B cell (primary cell): ENCODE measurements around the gene RNASE13. TPM values are rescaled to one million over a fixed set of nuclear protein-coding genes. Genes with fewer than 3 reads are reported as not detected.

Experiments
- ATAC-seq: fragments of 200-7000 bp; cut with Tn5 transposase; one replicate; pipeline ENCODE4 v1.10.0; 2021; ENCODE audit warnings: low read depth, mild to moderate bottlenecking, moderate number of reproducible peaks, moderate library complexity
- CTCF ChIA-PET: fragments of 350-600 bp; sonication (Branson Sonifier 250); formaldehyde crosslinking; loops from one replicate; lab custom pipeline; 2021; ENCODE audit warnings: antibody characterized with exemption, inconsistent platforms; lab: Charles Lee
- POLR2A ChIA-PET: fragments of 350-600 bp; sonication (Branson Sonifier 250); formaldehyde crosslinking; loops from one replicate; lab custom pipeline; 2021; ENCODE audit warnings: antibody characterized with exemption; lab: Charles Lee
- DNase-seq: peaks from one replicate; pipeline ENCODE4 v3.0.0; 2013
- H2AFZ ChIP-seq: 2 replicates; pipeline ENCODE4 v1.6.1; 2012; ENCODE audit warnings: mild to moderate bottlenecking, low read depth, low read length; ENCODE audit not compliant: insufficient read depth, poor library complexity, severe bottlenecking
- H3K27ac ChIP-seq, 2 donors: 1 replicate in 1 of 2; 2 replicates in 1 of 2; pipeline ENCODE4 v1.5.1; 2012 to 2013; ENCODE audit warnings: low read length in 2 of 2, mild to moderate bottlenecking in 2 of 2, moderate library complexity in 1 of 2
- H3K27me3 ChIP-seq, 4 experiments: fragments of 200-600 bp in 1 of 4; sonication (generic) in 1 of 4; replicated peaks in 1 of 4; 1 replicate in 2 of 4; 2 replicates in 2 of 4; pipeline versions ENCODE4 v1.6.1 to v1.7.0; 2013 to 2016; ENCODE audit warnings: low read length in 3 of 4, mild to moderate bottlenecking in 2 of 4, mixed read lengths in 1 of 4, moderate library complexity in 1 of 4; ENCODE audit not compliant: insufficient read depth in 4 of 4, control insufficient read depth in 3 of 4; ENCODE audit errors: control extremely low read depth in 1 of 4
- H3K36me3 ChIP-seq, 2 experiments: replicated peaks in 1 of 2; 1 replicate in 1 of 2; 2 replicates in 1 of 2; pipeline versions ENCODE4 v1.6.1 to v1.7.1; 2013; ENCODE audit warnings: low read length in 1 of 2; ENCODE audit not compliant: insufficient read depth in 2 of 2, control insufficient read depth in 1 of 2; ENCODE audit errors: control extremely low read depth in 1 of 2, extremely low read depth in 1 of 2
- H3K4me1 ChIP-seq, 2 donors: fragments of 200-600 bp in 1 of 2; sonication (generic) in 1 of 2; 1 replicate in 1 of 2; 2 replicates in 1 of 2; pipeline versions ENCODE4 v1.5.1 to v1.6.1; 2013 to 2017; ENCODE audit warnings: low read length in 2 of 2; ENCODE audit not compliant: control insufficient read depth in 2 of 2, insufficient read depth in 2 of 2
- H3K4me2 ChIP-seq: replicated peaks from 2 replicates; pipeline ENCODE3; 2012; ENCODE audit warnings: mild to moderate bottlenecking, low read depth, low read length; ENCODE audit not compliant: poor library complexity, severe bottlenecking
- H3K4me3 ChIP-seq, 5 experiments: fragments of 200-600 bp in 1 of 5; sonication (generic) in 1 of 5; 1 replicate in 3 of 5; 2 replicates in 2 of 5; pipeline versions ENCODE4 v1.5.1 to v1.7.0; 2011 to 2016; ENCODE audit warnings: low read length in 4 of 5, mild to moderate bottlenecking in 4 of 5, low read depth in 2 of 5, control low read depth in 1 of 5, moderate library complexity in 1 of 5; ENCODE audit not compliant: insufficient read depth in 1 of 5; ENCODE audit errors: control extremely low read depth in 1 of 5, extremely low read depth in 1 of 5
- H3K79me2 ChIP-seq: fragments of 200-600 bp; sonication (generic); one replicate; pipeline ENCODE4 v1.6.0; 2016; ENCODE audit warnings: low read length; ENCODE audit not compliant: control insufficient read depth, insufficient read depth
- H3K9ac ChIP-seq: fragments of 200-600 bp; sonication (generic); 2 replicates; pipeline ENCODE4 v1.6.1; 2017; ENCODE audit warnings: mild to moderate bottlenecking, low read length, moderate library complexity
- H3K9me3 ChIP-seq, 3 donors: one replicate each; pipeline versions ENCODE4 v1.6.1 to v1.7.1; 2013; ENCODE audit warnings: low read length in 2 of 3; ENCODE audit not compliant: control insufficient read depth in 2 of 3, insufficient read depth in 1 of 3; ENCODE audit errors: control extremely low read depth in 1 of 3
- H4K20me1 ChIP-seq: 2 replicates; pipeline ENCODE4 v1.6.0; 2012; ENCODE audit warnings: mild to moderate bottlenecking, low read length; ENCODE audit not compliant: insufficient read depth, control insufficient read depth, poor library complexity, severe bottlenecking
- H3K27ac Mint-ChIP-seq: one replicate; pipeline ENCODE4 v1.8.0; 2021; ENCODE audit warnings: mixed read lengths
- H3K27me3 Mint-ChIP-seq: one replicate; pipeline ENCODE4 v1.8.0; 2021; ENCODE audit warnings: mixed read lengths
- H3K4me1 Mint-ChIP-seq: one replicate; pipeline ENCODE4 v1.8.0; 2021; ENCODE audit warnings: mixed read lengths
- H3K4me3 Mint-ChIP-seq: one replicate; pipeline ENCODE4 v1.8.0; 2021; ENCODE audit warnings: mixed read lengths
- H3K9me3 Mint-ChIP-seq: one replicate; pipeline ENCODE4 v1.8.0; 2022; ENCODE audit warnings: mixed read lengths; ENCODE audit not compliant: insufficient read depth
- EZH2 ChIP-seq: IDR thresholded peaks from 2 replicates; pipeline ENCODE4 v1.6.1; 2012; ENCODE audit warnings: borderline replicate concordance, low read depth, mild to moderate bottlenecking, moderate library complexity, low read length; ENCODE audit not compliant: insufficient read depth, poor library complexity, severe bottlenecking
- WGBS: methylation state at CpG from one replicate; pipeline ENCODE4 v1.1.5; 2013; ENCODE audit warnings: missing lambda C conversion rate; ENCODE audit not compliant: insufficient coverage; 5-methylcytosine and 5-hydroxymethylcytosine counted together
- intact Hi-C: fragments of 100-400 bp; cut with micrococcal nuclease; formaldehyde crosslinking; loops from one replicate; pipeline ENCODE4 v1.10.0; 2022
- polyA plus RNA-seq: library from polyadenylated mRNA; depleted of rRNA; stranded (reverse); fragments of >200 nt; gene quantifications from 2 replicates; pipeline ENCODE4 v1.2.3, GENCODE V29; 2012
- total RNA-seq, 2 donors: library from RNA; stranded (reverse); fragments of 120-200 nt in 1 of 2; gene quantifications; 1 replicate in 1 of 2; 2 replicates in 1 of 2; pipeline versions ENCODE4 v1.2.3 to v1.2.4, GENCODE V29; 2013 to 2022
- TF ChIP-seq, protein P1 (sequence below): fragments of 200-600 bp; IDR thresholded peaks from one replicate; pipeline ENCODE4 v1.8.0; 2022; ENCODE audit warnings: antibody characterized with exemption, mild to moderate bottlenecking

The RNASE13 gene
- total and polyA plus RNA-seq, 2 donors (not counting 1 experiment from before 2014, with no cell fraction given) = not detected

DNA sequence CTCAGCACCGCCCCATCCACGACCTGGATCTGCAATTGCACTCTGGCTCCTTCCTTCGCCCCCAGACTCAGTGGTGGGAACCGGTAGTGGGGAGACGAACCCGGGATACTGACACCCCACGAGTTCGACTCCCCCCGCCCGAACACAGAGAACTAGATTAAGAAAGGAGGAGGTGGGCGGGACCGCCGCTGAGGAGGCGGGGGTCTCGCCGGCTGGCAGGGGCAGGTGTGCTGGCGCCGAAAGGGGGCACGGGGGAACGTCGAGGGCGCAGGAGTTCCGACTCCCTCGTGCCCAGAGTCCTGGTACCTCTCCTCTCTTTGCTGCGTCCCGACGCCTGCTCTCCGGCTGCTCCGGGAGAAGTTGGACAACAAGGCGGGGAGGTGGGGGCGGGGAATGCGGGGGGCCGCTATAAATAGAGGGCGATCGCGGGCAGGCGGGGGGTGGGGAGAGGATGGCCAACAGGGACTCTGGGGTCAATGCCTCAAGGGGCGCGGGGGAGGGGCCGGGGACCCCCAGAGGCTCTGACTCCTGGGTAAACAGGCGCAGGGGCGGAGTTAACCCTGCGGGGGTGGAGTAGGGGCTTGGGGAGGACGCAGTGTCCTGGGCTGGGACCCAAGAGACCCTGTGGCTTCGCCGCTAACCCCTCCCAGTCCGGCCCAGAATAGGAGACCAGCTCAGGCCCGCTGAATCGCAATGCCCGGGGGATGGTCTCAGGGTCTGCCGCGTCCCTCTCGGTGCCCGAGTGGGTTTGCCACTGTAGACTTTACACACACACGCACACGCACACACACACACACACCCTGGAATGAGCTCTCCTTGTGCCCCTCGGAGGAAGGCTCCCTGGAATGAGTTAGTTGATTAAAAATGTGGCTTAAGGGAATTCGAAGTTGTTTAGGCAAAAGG is 9.0 kb downstream of the RNASE13 start:
- peaks cover 19% of the 10 kb centered on the region for H3K4me1 Mint-ChIP-seq
- Histone ChIP-seq H3K27ac (no peak overlapping the region), H3K36me3 (no peaks in the 10 kb centered on the region), H3K9ac (peak overlapping the region; percentile 78), H3K9me3 (no peaks in the 10 kb centered on the region), H3K4me1 (peaks cover 12 to 23% of the 10 kb centered on the region in 2 donors), H4K20me1 (no peaks in the 10 kb centered on the region), H3K27me3 (peaks cover 0 to 30% (median 8%) of the 10 kb centered on the region in 4 experiments), H2AFZ (peak overlapping the region; percentile 97), H3K4me3 (peak overlapping the region; percentile 15 to 86 (median 75)), H3K79me2 (no peaks in the 10 kb centered on the region), H3K4me2 (peak overlapping the region; percentile 99)
- ChIA-PET POLR2A (no interaction called here), CTCF (interaction anchor here (0.6 to 3.2 kb wide), 5 partner anchors 10 to 79 kb away, joined by 3 to 21 read pairs (median 3); no protein-coding TSS in a partner anchor)
- ATAC-seq = peak; percentile 28
- no peaks in the 10 kb centered on the region for H3K9me3 Mint-ChIP-seq
- peak; percentile 18 for DNase-seq
- peak overlapping the region; percentile 93 for H3K4me3 Mint-ChIP-seq
- H3K27me3 Mint-ChIP-seq = peaks cover 16% of the 10 kb centered on the region
- peak overlapping the region; percentile 61 for H3K27ac Mint-ChIP-seq
- WGBS = 8% methylated on average over 31 of the region's 58 CpGs
- TF ChIP-seq, protein P1, sequence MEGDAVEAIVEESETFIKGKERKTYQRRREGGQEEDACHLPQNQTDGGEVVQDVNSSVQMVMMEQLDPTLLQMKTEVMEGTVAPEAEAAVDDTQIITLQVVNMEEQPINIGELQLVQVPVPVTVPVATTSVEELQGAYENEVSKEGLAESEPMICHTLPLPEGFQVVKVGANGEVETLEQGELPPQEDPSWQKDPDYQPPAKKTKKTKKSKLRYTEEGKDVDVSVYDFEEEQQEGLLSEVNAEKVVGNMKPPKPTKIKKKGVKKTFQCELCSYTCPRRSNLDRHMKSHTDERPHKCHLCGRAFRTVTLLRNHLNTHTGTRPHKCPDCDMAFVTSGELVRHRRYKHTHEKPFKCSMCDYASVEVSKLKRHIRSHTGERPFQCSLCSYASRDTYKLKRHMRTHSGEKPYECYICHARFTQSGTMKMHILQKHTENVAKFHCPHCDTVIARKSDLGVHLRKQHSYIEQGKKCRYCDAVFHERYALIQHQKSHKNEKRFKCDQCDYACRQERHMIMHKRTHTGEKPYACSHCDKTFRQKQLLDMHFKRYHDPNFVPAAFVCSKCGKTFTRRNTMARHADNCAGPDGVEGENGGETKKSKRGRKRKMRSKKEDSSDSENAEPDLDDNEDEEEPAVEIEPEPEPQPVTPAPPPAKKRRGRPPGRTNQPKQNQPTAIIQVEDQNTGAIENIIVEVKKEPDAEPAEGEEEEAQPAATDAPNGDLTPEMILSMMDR = no peak
- TF ChIP-seq EZH2 = no peak
- intact Hi-C loops = loop anchor here (2.0 kb wide), 3 partner anchors 45 to 79 kb away; partner anchors contain the start of gene ARHGEF40
